IPS-NIHi7 (cell line): ENCODE measurements around the gene USP46.
A peak's percentile ranks its signal among the peaks of the same experiment; 100 is the strongest.

ENCODE experiments used
- DNase-seq: peaks from one replicate; pipeline ENCODE4 v3.0.0; 2012; ENCODE audit warnings: mixed read lengths; ENCODE audit errors: extremely low spot score

Gene USP46

DNA sequence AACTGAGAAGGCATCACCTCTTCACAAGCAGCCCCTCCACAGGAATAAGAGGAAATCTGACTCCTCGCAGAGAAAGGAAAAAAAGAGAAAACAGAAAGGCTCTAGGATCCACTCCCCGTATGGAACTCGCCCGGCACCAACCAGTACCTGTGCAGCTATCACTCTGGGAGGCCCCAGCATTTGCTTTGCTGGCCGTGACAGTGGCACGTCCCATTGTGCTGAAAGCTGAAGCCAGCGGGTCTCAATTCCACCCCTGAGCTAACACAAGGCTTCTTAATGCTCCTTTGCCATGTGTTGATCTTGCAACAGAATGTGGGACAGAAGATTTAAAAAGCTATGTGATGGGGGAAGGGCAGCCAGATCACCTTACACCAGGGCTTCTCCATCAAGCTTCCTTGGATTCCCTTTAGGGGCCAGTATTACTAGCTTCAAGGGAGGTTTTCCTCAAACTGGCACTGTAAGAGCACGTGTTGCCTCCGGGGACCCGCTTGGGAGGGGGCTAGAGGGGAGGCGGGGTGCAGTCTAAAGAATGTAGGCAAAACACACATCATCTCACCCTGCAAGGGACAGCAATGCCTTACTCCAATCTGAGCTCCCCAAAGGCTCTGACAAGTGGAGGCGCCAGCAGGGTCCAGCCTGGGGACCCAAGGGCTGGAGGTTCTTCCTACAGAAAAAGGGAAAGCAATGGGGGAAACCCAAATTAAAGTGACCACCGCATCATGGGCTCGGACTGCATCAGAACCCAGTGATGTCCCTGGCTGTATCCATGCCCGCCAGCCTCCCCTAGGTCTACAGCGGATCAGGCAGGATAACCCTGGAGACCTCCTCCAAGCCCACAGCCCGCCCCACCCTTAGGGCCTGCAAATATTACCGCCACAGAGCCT lies 1.2 kb downstream of the USP46 start:
- DNase-seq: peak; percentile 70

DNA sequence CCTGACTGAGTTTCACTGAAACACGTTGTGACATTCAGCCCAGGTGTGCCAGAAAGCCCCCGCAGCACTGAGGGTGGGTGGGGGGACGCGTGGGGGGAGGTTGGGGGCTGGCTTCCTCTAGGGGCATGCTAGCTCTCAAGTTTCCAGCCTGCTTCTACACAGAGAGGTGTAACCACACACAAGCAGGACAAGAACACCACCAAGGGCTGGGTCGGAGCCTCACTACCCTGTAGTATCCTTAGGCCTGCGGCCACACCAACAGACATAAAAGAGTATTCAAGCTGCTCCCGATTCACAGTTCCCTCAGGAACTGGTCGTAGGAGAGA lies 1.8 kb downstream of the USP46 start:
- DNase-seq: no peak

DNA sequence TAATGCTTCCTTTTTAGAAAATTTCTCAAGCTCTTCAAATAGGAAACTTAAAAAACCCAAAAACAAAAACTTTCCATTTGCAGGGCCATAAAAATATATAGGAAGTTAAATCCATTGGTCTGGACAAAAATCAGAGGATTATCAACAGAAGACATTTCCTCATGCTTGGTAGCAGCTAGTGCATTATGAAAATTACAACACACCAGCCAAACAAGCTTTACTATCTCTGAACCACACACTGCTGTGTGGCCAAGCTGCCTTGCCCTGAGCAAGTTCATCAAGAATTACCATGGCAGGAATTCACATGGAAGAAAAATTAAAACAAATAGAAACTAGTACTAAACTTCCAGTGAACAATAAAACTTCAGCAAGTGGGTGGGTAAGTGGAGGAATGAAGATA lies 3.6 kb downstream of the USP46 start:
- no peak for DNase-seq

DNA sequence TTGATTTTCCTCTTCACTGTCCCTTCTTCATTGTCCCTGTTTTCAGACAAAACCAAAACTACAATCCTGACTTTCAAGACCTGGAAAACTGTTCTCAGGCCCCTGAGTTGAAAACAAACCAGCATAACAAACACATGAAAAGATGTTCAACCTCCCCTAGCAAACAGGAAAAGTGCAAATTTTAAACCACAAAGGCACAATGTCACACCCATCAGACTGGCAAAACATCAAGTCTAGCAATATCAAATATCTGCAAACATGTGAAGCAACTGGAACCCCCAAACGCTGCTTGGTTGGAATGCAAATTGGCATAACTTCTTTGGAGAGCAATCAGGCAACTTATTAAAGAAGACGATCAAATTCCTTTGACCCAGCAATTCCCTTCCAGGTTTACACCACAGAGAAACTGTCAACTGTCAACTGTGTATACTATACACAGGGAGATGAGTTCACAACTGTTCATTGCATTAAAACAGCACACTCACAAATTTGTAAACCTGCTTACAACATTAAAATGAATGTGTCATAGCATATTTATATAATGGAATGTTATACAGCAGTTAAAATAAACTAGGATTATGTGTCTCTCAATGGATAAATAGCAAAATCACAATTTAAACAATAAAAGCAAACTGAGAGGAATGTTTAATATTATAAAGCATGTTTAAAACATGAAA lies 7.0 kb downstream of the USP46 start:
- no peak for DNase-seq

DNA sequence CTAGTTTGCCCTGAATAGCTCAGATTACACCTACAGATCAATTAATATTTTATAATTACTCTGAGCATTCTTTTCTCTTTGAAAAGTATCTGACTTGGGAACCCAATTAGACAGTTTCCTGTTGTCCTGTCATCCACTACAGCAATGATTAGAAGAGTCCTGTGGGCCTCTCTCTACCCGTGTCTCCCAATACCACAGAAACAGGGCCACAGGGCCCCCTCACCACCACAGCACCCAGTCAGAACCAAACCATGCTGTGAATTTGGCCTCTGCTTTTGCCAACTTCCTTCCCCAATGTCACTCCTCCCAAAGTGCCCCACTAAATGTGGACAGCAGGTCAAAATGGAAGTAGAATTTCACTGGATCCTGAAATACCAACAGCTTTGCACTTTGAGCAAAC lies 10.3 kb downstream of the USP46 start:
- no peak for DNase-seq

DNA sequence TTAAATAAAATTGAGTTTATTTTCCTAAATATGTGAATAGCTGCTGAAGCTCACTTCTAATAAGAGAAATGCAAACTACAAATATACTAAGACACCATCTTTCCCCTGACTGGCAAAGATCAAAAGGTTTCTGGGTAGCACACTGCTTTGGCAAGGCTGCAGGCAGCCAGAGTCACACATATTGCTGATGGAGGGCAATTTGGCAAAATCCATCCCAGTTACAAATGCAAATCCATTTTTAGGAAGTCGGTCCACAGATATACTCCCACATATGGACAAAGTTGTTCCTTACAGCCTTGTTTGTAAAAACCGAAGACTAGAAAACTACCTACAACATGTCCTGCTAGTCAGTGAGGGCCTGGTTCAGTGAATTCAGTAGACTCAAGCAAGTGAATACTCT lies 12.4 kb downstream of the USP46 start:
- no peak for DNase-seq

DNA sequence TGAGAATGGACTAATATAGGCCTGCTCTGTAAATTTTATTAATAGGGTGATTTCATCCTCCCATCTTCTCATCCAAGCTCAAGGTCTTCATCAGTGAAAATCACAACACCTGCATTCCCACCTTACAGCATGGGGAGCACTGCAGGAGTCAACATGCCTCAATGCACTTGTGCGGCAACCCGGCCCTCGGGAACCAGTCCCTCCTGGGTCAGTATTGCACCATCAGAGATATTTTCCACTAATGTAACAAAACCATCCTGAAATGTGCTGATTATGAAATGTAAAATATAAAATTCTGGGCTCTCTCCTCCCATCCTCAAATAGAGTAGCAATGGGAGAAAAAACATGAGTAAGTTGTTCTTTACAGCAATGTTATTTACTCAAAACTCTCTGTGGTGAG lies 13.0 kb downstream of the USP46 start:
- no peak for DNase-seq

DNA sequence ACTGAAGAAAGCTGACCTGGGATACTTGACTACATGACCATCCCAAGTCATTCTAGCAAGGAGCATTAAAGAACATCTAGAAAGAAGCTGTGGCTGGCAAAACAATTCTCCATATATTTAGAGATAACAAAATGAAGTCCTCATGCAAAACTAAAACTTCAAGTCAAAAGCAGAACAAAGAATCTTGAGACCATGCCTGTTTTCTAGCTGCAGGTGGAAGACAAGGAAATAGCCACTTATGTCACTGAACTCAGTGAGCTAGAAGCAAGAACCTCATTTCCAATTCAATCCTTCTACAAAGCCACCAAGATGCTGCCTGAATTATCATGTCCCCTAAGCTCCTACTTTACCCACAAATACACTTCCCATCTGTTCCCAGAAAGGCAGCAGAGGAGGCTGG lies 13.8 kb downstream of the USP46 start:
- DNase-seq: no peak

DNA sequence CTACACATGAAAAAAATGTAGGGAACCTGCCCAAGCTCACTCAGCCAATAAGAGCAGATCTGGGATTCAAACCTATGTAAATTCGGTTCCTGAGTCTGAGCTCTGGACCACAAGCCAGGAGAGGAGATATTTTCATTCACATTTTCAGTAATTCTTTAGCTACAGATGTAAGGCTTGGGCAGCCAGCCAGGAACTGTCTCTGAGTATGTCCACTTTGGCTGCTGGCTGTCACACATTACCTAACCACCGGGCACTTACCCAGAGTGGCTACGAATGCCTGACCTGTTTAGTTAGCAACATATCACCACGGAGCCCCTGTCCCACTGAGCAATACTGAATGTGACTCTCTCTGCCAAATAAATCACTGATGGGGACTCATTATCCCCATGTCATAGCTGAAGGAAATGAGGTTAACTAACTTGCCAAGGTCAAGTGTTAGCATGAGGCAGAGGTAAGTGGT lies 15.3 kb downstream of the USP46 start:
- no peak for DNase-seq

DNA sequence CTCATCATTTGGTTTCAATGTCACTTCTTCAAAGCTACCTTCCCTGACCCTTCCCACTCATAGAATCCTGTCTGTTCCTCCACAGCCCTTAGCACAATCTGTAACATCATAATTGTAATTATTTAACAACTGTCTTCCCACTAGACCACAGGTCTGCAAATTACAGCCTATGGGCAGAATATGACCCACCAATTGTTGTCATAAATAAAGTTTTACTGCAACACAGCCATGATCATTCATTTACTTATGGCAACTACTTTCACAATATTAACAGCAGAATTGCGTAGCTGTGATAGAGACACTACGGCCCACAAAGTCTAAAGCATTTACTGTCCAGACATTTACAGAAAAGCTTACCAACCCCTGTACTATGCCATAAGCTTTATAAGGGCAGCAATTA lies 15.9 kb downstream of the USP46 start:
- no peak for DNase-seq

DNA sequence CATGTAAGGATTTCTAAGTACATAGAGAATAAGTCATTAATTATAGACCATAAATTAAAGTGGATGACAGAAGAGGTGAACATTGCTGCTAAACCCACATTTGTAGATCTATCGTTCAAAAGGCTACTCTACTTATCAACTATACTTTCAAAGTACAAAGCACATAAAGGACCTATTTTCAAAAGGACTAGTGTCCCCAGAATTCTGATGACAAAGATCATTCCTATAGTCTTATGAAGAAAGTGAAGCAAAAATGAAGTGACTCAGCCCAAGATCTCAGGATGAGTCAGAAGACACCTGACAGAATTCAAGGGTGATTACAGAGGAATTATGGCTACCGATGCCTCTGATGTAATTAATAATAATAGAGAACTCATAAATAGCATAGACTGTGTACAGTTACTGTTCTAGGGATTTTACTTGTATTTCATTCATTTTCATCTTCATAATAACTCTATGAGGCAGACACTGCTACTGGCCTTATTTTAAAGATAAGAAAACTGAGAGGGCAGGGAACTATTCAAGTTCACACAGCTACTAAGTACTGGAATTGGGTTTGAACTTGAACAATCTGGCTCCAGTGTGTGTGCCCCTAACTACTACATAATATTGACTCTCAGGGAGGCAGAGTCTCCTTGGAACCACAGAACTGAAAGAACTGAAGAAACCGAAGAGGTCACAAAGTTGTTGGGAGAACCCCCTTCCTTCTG lies 17.1 kb downstream of the USP46 start:
- no peak for DNase-seq

DNA sequence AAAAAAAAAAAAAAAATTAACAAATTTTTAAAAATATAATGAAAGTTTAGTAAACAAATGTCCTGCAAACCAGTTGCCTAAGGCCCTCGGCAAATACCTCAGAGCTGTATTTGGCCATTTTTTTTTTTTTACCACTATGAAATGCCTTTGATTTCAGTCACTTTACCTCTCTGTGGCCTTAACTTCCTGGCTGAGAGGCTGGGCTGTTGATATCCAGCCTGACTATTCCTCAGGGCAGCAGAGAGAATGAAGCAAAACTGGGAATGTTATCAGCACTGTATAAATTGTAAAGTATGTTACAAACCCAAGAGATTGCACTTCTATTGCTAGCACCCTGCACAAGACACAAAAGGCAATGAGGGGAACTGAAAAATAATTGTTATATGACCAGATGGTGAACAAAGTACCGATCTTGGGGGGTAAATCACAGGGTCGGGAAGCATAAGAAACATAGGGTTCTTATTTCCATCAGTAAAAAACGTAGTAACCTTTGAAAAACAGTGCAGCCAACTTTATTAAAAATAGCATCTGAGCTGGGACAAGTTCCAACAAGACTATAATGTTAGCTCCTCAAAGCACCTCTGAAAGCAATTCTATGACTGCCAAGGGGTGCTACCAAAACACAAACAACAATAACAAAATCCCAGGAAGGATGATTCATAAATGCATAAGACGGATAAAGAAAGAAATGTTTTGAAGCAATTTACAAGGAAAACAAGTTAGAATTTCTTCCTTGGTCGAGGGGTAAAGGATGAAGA lies 18.1 kb downstream of the USP46 start:
- no peak for DNase-seq

DNA sequence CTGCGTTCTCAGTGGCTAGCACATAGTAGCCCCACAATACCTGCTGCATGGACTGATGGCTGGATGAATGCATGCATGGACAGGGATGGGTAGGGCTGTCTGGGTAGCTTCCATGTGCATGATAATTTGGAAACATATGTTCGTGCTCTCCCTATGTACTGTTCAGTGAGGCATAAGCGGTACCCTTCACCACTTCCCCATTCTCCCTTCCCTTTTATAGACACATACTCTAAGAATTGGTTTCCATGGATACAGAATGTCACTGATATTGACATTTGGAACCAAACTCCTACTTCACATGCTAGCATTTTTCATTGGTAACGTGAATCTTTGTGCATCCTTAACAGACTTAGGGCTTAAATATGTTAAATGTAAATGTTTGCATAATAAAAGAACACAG lies 20.4 kb downstream of the USP46 start:
- DNase-seq: no peak

DNA sequence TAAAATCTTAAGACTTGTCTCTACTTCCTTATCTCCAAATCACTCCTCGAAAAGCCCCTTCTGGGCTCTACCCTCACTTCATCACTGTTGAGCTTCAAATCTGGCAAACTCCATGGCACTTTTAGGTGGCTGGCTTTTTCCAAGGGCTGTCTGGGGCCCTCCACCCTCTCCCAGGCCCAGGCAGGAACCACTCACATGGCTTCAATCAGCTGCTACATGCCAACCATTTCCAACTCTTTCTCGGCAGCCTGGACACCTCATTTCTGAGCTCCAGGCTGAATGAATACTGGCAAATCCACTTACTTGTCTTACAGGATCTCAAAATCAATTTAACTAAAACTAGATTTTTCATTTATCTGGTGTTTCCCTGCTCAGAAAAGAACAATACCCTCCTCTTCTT lies 22.0 kb downstream of the USP46 start:
- no peak for DNase-seq

DNA sequence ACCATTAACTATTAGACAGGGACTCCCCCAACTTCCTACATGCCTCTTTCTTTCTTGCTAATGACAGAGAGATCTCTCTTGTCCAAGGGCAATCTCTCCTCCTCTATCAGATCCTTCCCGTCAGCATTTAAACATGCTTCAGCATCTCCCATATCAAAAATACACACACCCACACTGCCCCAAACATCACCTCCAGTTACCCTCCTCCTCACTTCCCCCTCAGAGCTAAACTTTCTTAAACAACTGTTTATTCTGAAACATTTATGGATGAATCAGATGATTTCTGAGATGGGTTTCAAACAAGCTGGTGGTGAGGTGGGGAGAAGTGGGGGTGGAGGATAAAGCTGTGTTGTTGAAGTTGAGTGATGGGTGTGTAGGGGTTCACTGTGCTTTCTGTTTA lies 23.5 kb downstream of the USP46 start:
- no peak for DNase-seq

DNA sequence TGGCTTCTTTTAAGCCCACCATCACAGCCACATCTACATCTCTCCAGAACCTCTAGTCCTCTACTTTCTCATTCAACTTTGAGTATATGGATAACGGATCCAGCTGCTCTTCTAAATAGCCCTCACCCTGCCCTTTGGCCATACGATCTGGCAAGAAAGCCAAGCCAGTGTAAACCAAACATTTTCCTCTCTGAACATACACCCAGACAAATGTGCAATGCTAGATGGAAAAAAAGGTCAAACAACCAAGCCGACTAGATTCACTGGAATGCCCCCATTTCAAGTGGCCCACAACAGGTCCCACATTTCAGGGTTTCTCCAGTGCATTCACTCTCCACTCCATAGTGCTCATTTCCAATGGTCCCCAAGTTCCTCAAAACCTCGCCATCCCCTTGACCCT lies 24.0 kb downstream of the USP46 start:
- no peak for DNase-seq

DNA sequence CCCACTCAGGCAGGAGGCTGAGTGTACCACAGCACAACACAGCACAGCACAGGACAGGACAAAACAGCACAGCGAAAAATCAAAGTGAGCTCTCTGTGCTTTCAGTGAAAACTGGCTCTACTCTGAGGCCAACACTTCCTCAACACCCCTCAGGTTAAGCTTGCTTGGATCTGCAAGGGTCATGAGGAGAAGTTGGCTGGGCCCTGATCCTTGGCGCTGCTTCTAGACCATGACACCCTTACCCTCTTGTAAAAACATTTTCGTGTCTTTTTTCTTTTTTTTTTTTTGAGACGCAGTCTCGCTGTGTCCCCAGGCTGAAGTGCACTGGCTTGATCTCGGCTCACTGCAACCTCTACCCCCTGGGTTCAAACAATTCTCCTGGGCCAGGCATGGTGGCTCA lies 25.3 kb downstream of the USP46 start:
- DNase-seq: no peak

DNA sequence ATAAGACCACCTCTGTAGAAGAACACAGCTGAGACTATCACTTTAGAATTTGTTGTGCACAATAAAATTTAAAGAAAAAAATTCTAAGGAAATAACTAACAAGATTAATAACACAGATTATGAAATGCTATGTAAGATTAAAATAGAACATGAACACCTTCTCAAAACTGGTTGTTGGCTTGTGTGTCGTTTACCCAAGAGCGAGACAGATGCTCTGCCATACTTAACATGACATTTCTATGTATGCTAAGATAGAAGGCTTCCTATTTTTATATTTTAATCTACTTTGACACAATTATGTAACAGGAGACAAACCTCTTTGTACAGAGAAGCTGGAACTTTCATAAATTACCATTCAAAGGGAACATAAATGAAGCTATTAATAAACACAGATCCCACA lies 30.1 kb downstream of the USP46 start:
- no peak for DNase-seq

DNA sequence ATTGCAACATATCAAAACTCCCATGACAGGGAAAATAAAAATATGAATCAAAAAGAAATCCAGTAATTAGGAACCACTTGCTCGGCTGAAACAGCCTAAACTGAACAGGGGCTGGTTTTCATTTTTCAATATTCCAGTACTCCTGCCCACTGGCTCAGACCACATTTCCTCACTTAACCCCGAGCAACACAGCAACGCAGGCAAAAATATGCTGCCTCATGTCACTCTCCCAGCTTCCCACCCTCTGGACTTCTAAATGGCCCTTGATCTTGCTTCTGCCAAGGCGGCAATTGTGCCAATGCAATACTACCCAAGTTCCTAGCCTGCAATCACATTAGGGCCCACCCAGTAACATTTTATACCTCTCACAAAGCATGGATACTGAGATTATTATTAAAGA lies 30.6 kb downstream of the USP46 start:
- no peak for DNase-seq

DNA sequence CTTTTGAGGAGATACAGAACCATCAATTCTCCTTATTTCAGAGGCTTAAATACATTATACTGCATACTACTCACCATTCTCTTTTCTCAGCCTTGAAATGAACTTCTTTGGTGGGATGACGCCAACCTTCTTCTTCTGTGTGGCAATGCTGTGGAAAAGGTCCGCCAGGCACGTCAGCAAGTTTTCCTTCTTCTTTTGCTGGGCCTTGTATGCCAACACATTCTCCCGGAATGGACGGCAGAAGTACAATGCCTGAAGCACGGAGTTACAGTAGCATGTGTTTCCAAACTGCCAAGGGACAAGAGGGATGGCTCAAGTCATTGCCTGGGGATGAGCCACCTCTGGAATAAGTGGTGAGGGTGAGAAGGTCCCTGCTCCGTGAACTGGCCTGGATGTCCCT lies 31.2 kb downstream of the USP46 start:
- DNase-seq: no peak

DNA sequence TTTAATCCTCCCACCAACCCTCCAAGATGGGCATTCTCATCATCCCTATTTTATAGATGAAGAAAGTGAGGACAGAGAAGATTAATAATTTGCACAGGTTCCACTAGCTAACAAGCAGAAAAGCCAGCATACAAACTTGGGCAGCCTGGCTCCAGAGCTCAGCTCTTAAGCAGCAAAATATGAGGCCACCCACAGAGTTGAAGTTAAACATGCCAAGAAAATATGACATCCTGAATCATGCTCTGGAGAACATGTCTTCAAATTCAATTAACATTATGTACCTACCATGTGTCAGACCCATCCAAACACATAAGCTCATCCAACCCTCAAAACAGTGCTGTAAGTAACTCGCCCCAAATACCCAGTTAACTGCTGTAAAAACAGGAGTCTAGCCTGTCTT lies 33.9 kb downstream of the USP46 start:
- DNase-seq: no peak

DNA sequence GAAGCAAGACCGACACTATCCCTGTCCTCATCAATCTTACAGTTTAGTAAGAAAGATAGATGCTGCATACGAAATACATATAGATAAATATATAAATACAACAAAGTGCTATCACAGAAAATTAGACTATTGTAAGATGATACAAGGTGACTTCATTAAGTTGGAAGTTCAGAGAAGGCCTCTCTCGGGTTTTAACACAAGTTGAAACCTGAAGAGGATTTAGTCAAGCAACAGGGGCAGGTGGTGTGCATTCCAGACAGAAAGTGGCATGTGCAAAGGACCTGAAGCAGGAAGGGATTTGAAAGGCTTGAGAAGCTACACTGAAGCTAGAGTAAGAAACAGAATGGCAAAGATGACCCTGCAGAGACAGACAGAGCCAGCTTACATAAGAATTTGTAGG lies 36.5 kb downstream of the USP46 start:
- DNase-seq: no peak
